Measurements from ENCODE around the gene CHST11.

CHST11 gene

GRCh38 chr12:104485651-104486362 lies 29.1 kb downstream of the CHST11 start:
- no peak overlapping the region for H3K27ac ChIP-seq
- DNase-seq (ENCODE audit: low read depth, low spot score) = no peak
- H3K9me3 ChIP-seq (ENCODE audit: low read depth, low read length) = no peaks in the 10 kb centered on the region
- TF ChIP-seq FOXP2 (optimal IDR thresholded peaks at IDR 0.05; ENCODE audit: control extremely low read depth, extremely low read length, insufficient read depth) (no peak), EZH2 (IDR thresholded peaks at IDR 0.05) (no peak), POLR2AphosphoS5 (IDR thresholded peaks at IDR 0.05; ENCODE audit: borderline replicate concordance, low read depth, low read length) (no peak)
- no peaks in the 10 kb centered on the region for H3K36me3 ChIP-seq (ENCODE audit: insufficient read depth, low read length)
- H3K9ac ChIP-seq (ENCODE audit: insufficient read length) = no peak overlapping the region
- no peak overlapping the region for H3K4me3 ChIP-seq

GRCh38 chr12:104486363-104486750 lies 29.6 kb downstream of the CHST11 start:
- Histone ChIP-seq H3K36me3 (ENCODE audit: insufficient read depth, low read length) (no peaks in the 10 kb centered on the region), H3K27ac (no peak overlapping the region), H3K9me3 (ENCODE audit: low read depth, low read length) (no peaks in the 10 kb centered on the region), H3K9ac (ENCODE audit: insufficient read length) (no peak overlapping the region), H3K4me3 (no peak overlapping the region)
- TF ChIP-seq EZH2 (IDR thresholded peaks at IDR 0.05) = no peak
- DNase-seq (ENCODE audit: low read depth, low spot score) = no peak

- no peak for TF ChIP-seq EZH2 (IDR thresholded peaks at IDR 0.05)
- TF ChIP-seq FOXP2 (optimal IDR thresholded peaks at IDR 0.05; ENCODE audit: control extremely low read depth, extremely low read length, insufficient read depth) = no peak
- Histone ChIP-seq H3K9ac (ENCODE audit: insufficient read length) (no peak overlapping the region), H3K36me3 (ENCODE audit: insufficient read depth, low read length) (no peaks in the 10 kb centered on the region), H3K4me3 (no peak overlapping the region), H3K27ac (no peak overlapping the region), H3K9me3 (ENCODE audit: low read depth, low read length) (no peaks in the 10 kb centered on the region)
- no peak for DNase-seq (ENCODE audit: low read depth, low spot score)
Measured at GRCh38 chr12:104486943-104487819, 30.4 kb downstream of the CHST11 start.

- no peak for DNase-seq (ENCODE audit: low read depth, low spot score)
- Histone ChIP-seq H3K27ac (no peak overlapping the region), H3K9ac (ENCODE audit: insufficient read length) (no peak overlapping the region), H3K4me3 (no peak overlapping the region), H3K36me3 (ENCODE audit: insufficient read depth, low read length) (no peaks in the 10 kb centered on the region), H3K9me3 (ENCODE audit: low read depth, low read length) (no peaks in the 10 kb centered on the region)
- no peak for TF ChIP-seq FOXP2 (optimal IDR thresholded peaks at IDR 0.05; ENCODE audit: control extremely low read depth, extremely low read length, insufficient read depth)
- TF ChIP-seq POLR2AphosphoS5 (IDR thresholded peaks at IDR 0.05; ENCODE audit: borderline replicate concordance, low read depth, low read length) = no peak
- no peak for TF ChIP-seq EZH2 (IDR thresholded peaks at IDR 0.05)
Measured at GRCh38 chr12:104488374-104488773, 31.6 kb downstream of the CHST11 start.

GRCh38 chr12:104490186-104490585 lies 33.4 kb downstream of the CHST11 start:
- TF ChIP-seq FOXP2 (optimal IDR thresholded peaks at IDR 0.05; ENCODE audit: control extremely low read depth, extremely low read length, insufficient read depth) (no peak), POLR2AphosphoS5 (IDR thresholded peaks at IDR 0.05; ENCODE audit: borderline replicate concordance, low read depth, low read length) (no peak), EZH2 (IDR thresholded peaks at IDR 0.05) (no peak)
- H3K9ac ChIP-seq (ENCODE audit: insufficient read length) = no peak overlapping the region
- H3K9me3 ChIP-seq (ENCODE audit: low read depth, low read length) = no peaks in the 10 kb centered on the region
- no peak overlapping the region for H3K4me3 ChIP-seq
- DNase-seq (ENCODE audit: low read depth, low spot score) = no peak
- H3K27ac ChIP-seq = no peak overlapping the region
- no peaks in the 10 kb centered on the region for H3K36me3 ChIP-seq (ENCODE audit: insufficient read depth, low read length)

GRCh38 chr12:104490850-104491249 lies 34.1 kb downstream of the CHST11 start:
- H3K9me3 ChIP-seq (ENCODE audit: low read depth, low read length) = no peaks in the 10 kb centered on the region
- H3K27ac ChIP-seq = no peak overlapping the region
- H3K9ac ChIP-seq (ENCODE audit: insufficient read length) = no peak overlapping the region
- no peak for DNase-seq (ENCODE audit: low read depth, low spot score)
- TF ChIP-seq FOXP2 (optimal IDR thresholded peaks at IDR 0.05; ENCODE audit: control extremely low read depth, extremely low read length, insufficient read depth) = no peak
- TF ChIP-seq EZH2 (IDR thresholded peaks at IDR 0.05) = no peak
- no peak for TF ChIP-seq POLR2AphosphoS5 (IDR thresholded peaks at IDR 0.05; ENCODE audit: borderline replicate concordance, low read depth, low read length)
- no peaks in the 10 kb centered on the region for H3K36me3 ChIP-seq (ENCODE audit: insufficient read depth, low read length)
- H3K4me3 ChIP-seq = no peak overlapping the region

- H3K4me3 ChIP-seq = no peak overlapping the region
- no peak for TF ChIP-seq EZH2 (IDR thresholded peaks at IDR 0.05)
- no peak for TF ChIP-seq POLR2AphosphoS5 (IDR thresholded peaks at IDR 0.05; ENCODE audit: borderline replicate concordance, low read depth, low read length)
- no peak for TF ChIP-seq FOXP2 (optimal IDR thresholded peaks at IDR 0.05; ENCODE audit: control extremely low read depth, extremely low read length, insufficient read depth)
- H3K27ac ChIP-seq = no peak overlapping the region
Measured at GRCh38 chr12:104493496-104493895, 36.7 kb downstream of the CHST11 start.

GRCh38 chr12:104494137-104494792 lies 37.5 kb downstream of the CHST11 start:
- TF ChIP-seq POLR2AphosphoS5 (IDR thresholded peaks at IDR 0.05; ENCODE audit: borderline replicate concordance, low read depth, low read length) (no peak), FOXP2 (optimal IDR thresholded peaks at IDR 0.05; ENCODE audit: control extremely low read depth, extremely low read length, insufficient read depth) (no peak), EZH2 (IDR thresholded peaks at IDR 0.05) (no peak)
- no peak overlapping the region for H3K4me3 ChIP-seq
- H3K36me3 ChIP-seq (ENCODE audit: insufficient read depth, low read length) = no peaks in the 10 kb centered on the region
- no peaks in the 10 kb centered on the region for H3K9me3 ChIP-seq (ENCODE audit: low read depth, low read length)
- H3K27ac ChIP-seq = no peak overlapping the region
- DNase-seq (ENCODE audit: low read depth, low spot score) = no peak
- H3K9ac ChIP-seq (ENCODE audit: insufficient read length) = no peak overlapping the region

More at GRCh38 chr12:104493496-104493895, 36.7 kb downstream of the CHST11 start:
- Histone ChIP-seq H3K9me3 (ENCODE audit: low read depth, low read length) (no peaks in the 10 kb centered on the region), H3K9ac (ENCODE audit: insufficient read length) (no peak overlapping the region), H3K36me3 (ENCODE audit: insufficient read depth, low read length) (no peaks in the 10 kb centered on the region)
- DNase-seq (ENCODE audit: low read depth, low spot score) = no peak
